HEK293 (cell line): ENCODE data around the gene GRM4.

Experiments
- YY1 ChIP-seq: fragments of 450-650 bp; formaldehyde crosslinking; IDR thresholded peaks from 2 replicates; pipeline ENCODE4 v1.5.1; 2018; ENCODE audit warnings: missing biosample characterization, missing genetic modification characterization
- ZNF76 ChIP-seq: fragments of 450-650 bp; formaldehyde crosslinking; IDR thresholded peaks from 2 replicates; pipeline ENCODE4; 2016; ENCODE audit warnings: low read depth, missing biosample characterization, missing genetic modification characterization, borderline replicate concordance
- TF ChIP-seq, protein P1 (sequence below): fragments of 450-650 bp; formaldehyde crosslinking; IDR thresholded peaks from 2 replicates; pipeline ENCODE4 v1.5.1; 2016; ENCODE audit warnings: missing biosample characterization, missing genetic modification characterization
- TF ChIP-seq, protein P2 (sequence below): fragments of 450-650 bp; formaldehyde crosslinking; IDR thresholded peaks from 2 replicates; pipeline ENCODE4 v1.5.1; 2016; ENCODE audit warnings: missing biosample characterization, missing genetic modification characterization
- TF ChIP-seq, protein P3 (sequence below): fragments of 450-650 bp; IDR thresholded peaks from 2 replicates; pipeline ENCODE4 v1.5.1; 2018; ENCODE audit warnings: missing biosample characterization, missing genetic modification characterization
- TF ChIP-seq, protein P4 (sequence below): fragments of 450-650 bp; formaldehyde crosslinking; IDR thresholded peaks from 2 replicates; pipeline ENCODE4 v1.5.1; 2016; ENCODE audit warnings: missing biosample characterization, missing genetic modification characterization

DNA sequence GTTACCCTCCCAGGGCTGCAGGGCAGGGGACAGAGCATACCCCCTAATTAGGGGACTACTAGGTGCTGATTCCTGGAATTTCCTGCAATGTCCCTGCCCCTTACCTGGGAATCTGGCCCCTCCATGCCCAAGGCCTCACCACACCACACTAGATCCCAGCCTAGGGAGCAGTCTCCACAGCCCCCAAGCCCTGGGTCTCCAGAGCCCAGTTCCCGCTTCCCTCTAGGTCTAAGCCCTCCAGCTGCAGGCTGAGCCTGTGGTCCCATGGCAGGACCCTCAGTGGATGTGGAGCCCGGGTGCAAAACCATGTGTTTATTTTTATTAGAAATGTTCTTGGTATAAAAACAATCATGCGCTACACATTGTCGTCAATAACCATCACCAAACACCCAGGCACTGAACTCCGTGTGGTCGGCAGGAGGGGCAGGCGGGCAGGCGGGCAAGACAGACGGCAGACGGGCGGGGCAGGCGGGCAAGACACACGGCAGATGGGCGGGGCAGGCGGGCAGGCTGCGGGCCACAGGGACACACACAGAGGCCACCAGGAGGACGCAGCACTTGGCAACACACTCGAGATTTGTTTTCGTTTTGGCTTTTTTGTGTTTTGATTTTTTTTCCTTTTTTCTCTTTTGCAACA, 124.2 kb downstream of the GRM4 start:
- TF ChIP-seq, protein P1, sequence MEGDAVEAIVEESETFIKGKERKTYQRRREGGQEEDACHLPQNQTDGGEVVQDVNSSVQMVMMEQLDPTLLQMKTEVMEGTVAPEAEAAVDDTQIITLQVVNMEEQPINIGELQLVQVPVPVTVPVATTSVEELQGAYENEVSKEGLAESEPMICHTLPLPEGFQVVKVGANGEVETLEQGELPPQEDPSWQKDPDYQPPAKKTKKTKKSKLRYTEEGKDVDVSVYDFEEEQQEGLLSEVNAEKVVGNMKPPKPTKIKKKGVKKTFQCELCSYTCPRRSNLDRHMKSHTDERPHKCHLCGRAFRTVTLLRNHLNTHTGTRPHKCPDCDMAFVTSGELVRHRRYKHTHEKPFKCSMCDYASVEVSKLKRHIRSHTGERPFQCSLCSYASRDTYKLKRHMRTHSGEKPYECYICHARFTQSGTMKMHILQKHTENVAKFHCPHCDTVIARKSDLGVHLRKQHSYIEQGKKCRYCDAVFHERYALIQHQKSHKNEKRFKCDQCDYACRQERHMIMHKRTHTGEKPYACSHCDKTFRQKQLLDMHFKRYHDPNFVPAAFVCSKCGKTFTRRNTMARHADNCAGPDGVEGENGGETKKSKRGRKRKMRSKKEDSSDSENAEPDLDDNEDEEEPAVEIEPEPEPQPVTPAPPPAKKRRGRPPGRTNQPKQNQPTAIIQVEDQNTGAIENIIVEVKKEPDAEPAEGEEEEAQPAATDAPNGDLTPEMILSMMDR (tag by site-specific recombination), result no peak
- no peak for TF ChIP-seq ZNF76
- TF ChIP-seq, protein P2, sequence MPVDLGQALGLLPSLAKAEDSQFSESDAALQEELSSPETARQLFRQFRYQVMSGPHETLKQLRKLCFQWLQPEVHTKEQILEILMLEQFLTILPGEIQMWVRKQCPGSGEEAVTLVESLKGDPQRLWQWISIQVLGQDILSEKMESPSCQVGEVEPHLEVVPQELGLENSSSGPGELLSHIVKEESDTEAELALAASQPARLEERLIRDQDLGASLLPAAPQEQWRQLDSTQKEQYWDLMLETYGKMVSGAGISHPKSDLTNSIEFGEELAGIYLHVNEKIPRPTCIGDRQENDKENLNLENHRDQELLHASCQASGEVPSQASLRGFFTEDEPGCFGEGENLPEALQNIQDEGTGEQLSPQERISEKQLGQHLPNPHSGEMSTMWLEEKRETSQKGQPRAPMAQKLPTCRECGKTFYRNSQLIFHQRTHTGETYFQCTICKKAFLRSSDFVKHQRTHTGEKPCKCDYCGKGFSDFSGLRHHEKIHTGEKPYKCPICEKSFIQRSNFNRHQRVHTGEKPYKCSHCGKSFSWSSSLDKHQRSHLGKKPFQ (tag by site-specific recombination), result no peak
- no peak for TF ChIP-seq YY1
- TF ChIP-seq, protein P3, sequence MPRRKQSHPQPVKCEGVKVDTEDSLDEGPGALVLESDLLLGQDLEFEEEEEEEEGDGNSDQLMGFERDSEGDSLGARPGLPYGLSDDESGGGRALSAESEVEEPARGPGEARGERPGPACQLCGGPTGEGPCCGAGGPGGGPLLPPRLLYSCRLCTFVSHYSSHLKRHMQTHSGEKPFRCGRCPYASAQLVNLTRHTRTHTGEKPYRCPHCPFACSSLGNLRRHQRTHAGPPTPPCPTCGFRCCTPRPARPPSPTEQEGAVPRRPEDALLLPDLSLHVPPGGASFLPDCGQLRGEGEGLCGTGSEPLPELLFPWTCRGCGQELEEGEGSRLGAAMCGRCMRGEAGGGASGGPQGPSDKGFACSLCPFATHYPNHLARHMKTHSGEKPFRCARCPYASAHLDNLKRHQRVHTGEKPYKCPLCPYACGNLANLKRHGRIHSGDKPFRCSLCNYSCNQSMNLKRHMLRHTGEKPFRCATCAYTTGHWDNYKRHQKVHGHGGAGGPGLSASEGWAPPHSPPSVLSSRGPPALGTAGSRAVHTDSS (tag by site-specific recombination), result no peak
- TF ChIP-seq, protein P4, sequence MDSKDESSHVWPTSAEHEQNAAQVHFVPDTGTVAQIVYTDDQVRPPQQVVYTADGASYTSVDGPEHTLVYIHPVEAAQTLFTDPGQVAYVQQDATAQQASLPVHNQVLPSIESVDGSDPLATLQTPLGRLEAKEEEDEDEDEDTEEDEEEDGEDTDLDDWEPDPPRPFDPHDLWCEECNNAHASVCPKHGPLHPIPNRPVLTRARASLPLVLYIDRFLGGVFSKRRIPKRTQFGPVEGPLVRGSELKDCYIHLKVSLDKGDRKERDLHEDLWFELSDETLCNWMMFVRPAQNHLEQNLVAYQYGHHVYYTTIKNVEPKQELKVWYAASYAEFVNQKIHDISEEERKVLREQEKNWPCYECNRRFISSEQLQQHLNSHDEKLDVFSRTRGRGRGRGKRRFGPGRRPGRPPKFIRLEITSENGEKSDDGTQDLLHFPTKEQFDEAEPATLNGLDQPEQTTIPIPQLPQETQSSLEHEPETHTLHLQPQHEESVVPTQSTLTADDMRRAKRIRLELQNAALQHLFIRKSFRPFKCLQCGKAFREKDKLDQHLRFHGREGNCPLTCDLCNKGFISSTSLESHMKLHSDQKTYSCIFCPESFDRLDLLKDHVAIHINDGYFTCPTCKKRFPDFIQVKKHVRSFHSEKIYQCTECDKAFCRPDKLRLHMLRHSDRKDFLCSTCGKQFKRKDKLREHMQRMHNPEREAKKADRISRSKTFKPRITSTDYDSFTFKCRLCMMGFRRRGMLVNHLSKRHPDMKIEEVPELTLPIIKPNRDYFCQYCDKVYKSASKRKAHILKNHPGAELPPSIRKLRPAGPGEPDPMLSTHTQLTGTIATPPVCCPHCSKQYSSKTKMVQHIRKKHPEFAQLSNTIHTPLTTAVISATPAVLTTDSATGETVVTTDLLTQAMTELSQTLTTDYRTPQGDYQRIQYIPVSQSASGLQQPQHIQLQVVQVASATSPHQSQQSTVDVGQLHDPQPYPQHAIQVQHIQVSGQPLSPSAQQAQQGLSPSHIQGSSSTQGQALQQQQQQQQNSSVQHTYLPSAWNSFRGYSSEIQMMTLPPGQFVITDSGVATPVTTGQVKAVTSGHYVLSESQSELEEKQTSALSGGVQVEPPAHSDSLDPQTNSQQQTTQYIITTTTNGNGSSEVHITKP (tag by site-specific recombination), result no peak
